Choroid plexus epithelial cell (primary cell): ENCODE results near the gene INPP5A.

Experiments
- DNase-seq: peaks from one replicate; pipeline ENCODE4 v3.0.0-alpha.2; 2010; ENCODE audit warnings: low read depth
- H3K4me3 ChIP-seq: 2 replicates; pipeline ENCODE4 v1.5.1; 2011; ENCODE audit warnings: low read depth, mild to moderate bottlenecking, control low read depth, low read length, moderate library complexity
- CTCF ChIP-seq: conservative IDR thresholded peaks from 2 replicates; pipeline ENCODE4 v1.5.1; 2011; ENCODE audit warnings: low read depth, mild to moderate bottlenecking, control low read depth, inconsistent platforms, low read length, moderate library complexity

The INPP5A gene

DNA sequence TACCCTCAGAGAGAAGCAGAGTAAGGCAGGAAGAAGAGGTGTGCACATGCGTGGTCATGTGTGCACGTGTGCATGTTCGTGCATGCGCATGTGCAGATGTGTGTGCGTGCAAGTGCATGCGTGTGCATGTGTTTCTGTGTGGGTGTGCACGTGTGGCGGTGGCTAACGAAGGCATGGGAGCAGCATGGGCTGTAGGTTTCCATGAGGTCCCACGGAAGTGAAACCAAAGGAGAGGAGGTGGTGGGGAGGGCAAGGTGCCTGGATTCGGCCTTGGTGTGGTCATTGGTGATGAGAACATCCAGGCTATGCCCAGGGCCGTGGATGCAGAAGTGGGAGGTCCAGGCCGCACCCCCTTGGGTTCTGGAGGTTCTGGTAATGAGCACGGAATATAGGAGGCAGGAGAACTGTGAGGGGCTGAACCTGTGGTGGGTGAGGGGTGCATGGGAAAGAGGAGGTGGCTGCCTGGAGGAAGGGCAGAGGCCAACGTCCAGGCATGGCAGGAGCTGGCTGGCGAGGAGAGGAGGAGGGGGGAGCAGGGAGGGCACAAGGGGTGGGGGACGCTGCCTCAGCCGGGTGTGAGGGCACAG is 2.4 kb upstream of the INPP5A start:
- no peak overlapping the region for H3K4me3 ChIP-seq
- no peak for DNase-seq
- no peak for TF ChIP-seq CTCF

DNA sequence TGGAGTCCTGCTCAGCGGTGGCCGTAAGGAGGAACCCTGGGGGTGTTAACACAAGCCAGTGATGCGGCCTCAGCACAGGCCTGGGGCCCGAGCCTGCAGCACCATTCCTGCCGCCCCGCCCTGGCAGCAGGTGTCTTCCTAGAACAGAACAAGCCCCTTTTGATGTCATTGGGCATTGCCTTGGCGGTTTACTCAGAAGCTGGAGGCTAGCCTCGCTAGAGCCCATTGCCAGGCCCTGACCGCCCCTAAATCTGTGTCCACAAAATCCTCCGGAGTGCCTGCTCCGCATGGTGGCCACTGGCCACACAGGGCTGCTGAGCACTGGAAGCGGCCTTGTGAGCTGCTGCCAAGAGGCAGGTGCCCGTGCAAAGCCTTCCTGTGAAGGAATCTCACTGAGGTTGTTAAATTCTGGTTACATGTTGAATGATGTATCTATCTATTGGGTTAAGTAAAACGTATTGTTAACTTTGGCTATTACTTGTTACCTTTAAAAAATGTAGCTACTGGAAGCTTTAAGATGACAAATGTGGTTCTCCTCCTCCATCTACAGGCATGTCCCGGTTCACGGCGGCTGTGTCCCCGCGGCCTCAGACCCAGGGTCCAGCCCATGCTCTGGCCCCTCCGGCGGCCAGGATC is 1.2 kb upstream of the INPP5A start:
- H3K4me3 ChIP-seq, result peak overlapping the region; percentile 68
- no peak for DNase-seq
- TF ChIP-seq CTCF, result no peak

- no peak for TF ChIP-seq CTCF
- peak; percentile 99 for DNase-seq
- H3K4me3 ChIP-seq, result peak overlapping the region; percentile 68
These were observed 507 bp upstream of the INPP5A start for GRCh38 chr10:132536877-132537683.

DNA sequence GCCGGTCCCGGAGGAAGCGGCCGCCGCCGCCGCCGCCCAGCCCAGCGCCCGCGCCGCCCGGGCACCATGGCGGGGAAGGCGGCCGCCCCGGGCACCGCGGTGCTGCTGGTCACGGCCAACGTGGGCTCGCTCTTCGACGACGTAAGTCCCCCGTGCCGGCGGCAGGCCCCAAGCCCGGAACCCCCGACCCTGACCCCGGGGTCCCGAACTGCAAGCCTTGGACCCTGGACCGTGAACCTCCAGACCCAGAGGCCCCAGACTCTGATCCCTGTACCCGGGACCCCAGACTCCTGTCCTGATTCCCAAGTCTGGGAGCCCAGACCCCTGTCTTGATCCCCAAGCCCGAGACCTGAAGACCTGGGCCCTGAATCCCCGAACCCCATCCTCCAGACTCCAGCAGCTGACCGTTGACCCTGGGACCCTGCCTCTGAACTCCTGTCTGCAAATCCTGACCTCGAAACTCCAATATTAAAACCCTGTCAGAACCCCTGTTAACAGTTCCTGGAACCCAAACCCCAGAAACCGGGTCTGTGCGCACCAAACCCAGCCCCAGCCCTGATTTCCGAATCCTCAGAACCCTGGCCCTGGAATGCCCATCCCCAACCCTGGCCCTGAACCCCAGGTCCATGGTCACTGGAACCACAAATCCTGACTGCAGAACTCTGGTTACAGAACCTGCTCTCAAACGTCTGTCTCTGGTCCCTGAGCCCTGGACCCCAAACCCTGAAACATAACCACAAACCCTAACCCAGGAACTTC is 623 bp downstream of the INPP5A start:
- H3K4me3 ChIP-seq, result peak overlapping the region; percentile 67
- no peak for TF ChIP-seq CTCF
- no peak for DNase-seq

DNA sequence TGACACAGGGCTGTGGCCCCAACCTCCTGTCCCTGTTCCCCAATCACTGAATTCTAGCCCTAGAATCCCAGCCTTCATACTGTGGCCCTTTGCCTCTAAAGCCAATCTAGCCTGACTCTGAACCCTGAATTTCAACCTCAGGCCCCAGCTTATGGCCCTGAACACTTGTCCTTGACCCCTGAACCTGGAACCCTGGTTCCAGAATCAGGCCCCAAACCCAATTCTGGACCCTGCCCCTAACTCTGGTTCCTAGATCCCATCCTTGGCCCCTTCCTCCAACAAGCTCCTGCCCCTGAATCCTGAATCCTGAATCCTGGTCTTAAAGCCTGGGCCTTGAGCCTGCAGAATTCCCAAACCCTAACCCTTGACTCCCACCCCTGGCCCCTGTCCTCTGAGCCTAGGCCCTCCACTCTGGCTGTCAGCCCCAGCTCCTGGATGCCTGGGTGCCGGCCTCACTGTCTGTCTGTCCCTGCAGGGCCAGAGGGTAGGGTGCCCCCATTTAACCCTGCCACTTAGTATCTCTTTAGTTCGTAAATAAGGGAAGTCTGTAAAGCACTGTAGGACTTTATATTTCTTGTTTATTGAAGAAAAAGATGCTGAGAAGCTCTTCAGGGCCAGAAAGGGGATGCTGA is 1.3 kb downstream of the INPP5A start:
- no peak for DNase-seq
- peak overlapping the region; percentile 67 for H3K4me3 ChIP-seq
- no peak for TF ChIP-seq CTCF

DNA sequence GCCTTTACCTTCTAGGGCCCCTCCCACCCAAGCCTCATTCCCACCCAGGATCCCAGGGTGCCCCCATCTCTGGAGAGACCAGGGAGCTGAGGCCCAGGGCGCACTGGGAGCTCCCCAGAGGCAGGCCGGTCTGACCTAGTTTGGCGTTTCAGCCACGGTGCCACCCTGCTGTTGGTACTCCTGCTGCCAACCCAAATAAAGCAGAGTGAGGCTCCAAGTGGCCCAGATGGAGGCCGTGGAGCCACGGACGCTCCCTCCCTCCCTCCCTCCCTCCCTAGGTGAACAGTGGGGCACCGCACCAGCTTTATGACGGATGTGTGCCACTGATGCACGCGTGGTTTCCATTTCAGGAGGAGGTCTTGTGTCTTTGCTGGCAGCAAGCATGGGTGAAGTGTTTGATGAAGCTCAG is 1.8 kb downstream of the INPP5A start:
- no peak overlapping the region for H3K4me3 ChIP-seq
- no peak for DNase-seq
- TF ChIP-seq CTCF, result no peak
